Heart left ventricle (tissue), 16 donors: Measurements from ENCODE around the gene SLC66A1. TPM values are rescaled to one million over a fixed set of nuclear protein-coding genes. Genes with fewer than 3 reads are reported as not detected.
A peak's percentile ranks its signal among the peaks of the same experiment; 100 is the strongest.

Experiments
- ATAC-seq, 4 donors: fragments of 200-7000 bp; cut with Tn5 transposase; one replicate each; pipeline ENCODE4 v1.9.1; 2020 to 2022; ENCODE audit warnings: moderate library complexity in 4 of 4, mild to moderate bottlenecking in 3 of 4, moderate number of reproducible peaks in 1 of 4
- DNase-seq, 5 donors: peaks; one replicate each; pipeline ENCODE4 v3.0.0-alpha.2; 2020
- H3K27ac ChIP-seq, 12 donors: fragments of 200-600 bp; sonication (generic) in 4 of 12; one replicate each; pipeline versions ENCODE4 v1.5.0 to v1.8.0; 2016 to 2022; ENCODE audit warnings: mild to moderate bottlenecking in 2 of 12
- H3K27me3 ChIP-seq, 9 donors: fragments of 200-600 bp; sonication (generic) in 2 of 9; one replicate each; pipeline versions ENCODE4 v1.5.1 to v1.8.0; 2016 to 2022; ENCODE audit warnings: mild to moderate bottlenecking in 3 of 9
- H3K36me3 ChIP-seq, 9 donors: fragments of 200-600 bp; sonication (generic) in 2 of 9; one replicate each; pipeline versions ENCODE4 v1.5.0 to v1.8.0; 2018 to 2022; ENCODE audit warnings: mild to moderate bottlenecking in 2 of 9
- H3K4me1 ChIP-seq, 12 donors: fragments of 200-600 bp; sonication (generic) in 4 of 12; one replicate each; pipeline versions ENCODE4 v1.5.0 to v1.8.0; 2016 to 2022; ENCODE audit warnings: mild to moderate bottlenecking in 3 of 12
- H3K4me3 ChIP-seq, 12 donors: fragments of 200-600 bp; sonication (generic) in 4 of 12; one replicate each; pipeline versions ENCODE4 v1.5.0 to v1.8.0; 2017 to 2022; ENCODE audit warnings: mild to moderate bottlenecking in 9 of 12, moderate library complexity in 4 of 12
- H3K9me3 ChIP-seq, 12 donors: fragments of 200-600 bp; sonication (generic) in 4 of 12; one replicate each; pipeline versions ENCODE4 v1.5.0 to v1.8.0; 2016 to 2022; ENCODE audit warnings: mild to moderate bottlenecking in 1 of 12
- POLR2A ChIP-seq, 2 donors: fragments of 450-650 bp; IDR thresholded peaks; one replicate each; pipeline ENCODE4 v1.6.1; 2017; ENCODE audit warnings: antibody characterized with exemption in 2 of 2, mild to moderate bottlenecking in 2 of 2, moderate library complexity in 2 of 2
- WGBS, 4 donors: extraction: QIAGEN DNeasy Blood & Tissue Kit in 2 of 4; methylation state at CpG; one replicate each; pipeline versions ENCODE4 v1.1.5 to v1.1.7; 2013 to 2018; 5-methylcytosine and 5-hydroxymethylcytosine counted together
- intact Hi-C, 10 donors: fragments of 100-400 bp; cut with DNase I; formaldehyde crosslinking; loops; one replicate each; pipeline versions ENCODE4 v1.11.1 to v1.14.2; 2022
- polyA plus RNA-seq, 2 donors: library from polyadenylated mRNA; stranded (reverse); fragments of 200-250 nt; gene quantifications; one replicate each; pipeline ENCODE4 v1.2.3, GENCODE V29; 2013
- total RNA-seq, 9 donors: library from RNA; depleted of rRNA in 2 of 9; stranded (reverse); fragments of >200 nt in 2 of 9; fragmentation: NEBNext Ultra II Directional in 3 of 9; extraction: Animal tissue kit (Norgen Biotek cat#: 25700) in 3 of 9; gene quantifications; one replicate each; pipeline versions ENCODE4 v1.1.0 to v1.2.4, GENCODE V29; 2016 to 2023
- TF ChIP-seq, protein P1 (sequence below), 12 donors: fragments of 200-600 bp; sonication (generic) in 4 of 12; IDR thresholded peaks; one replicate each; pipeline versions ENCODE4 v1.5.0 to v1.8.0; 2018 to 2022; ENCODE audit warnings: antibody characterized with exemption in 12 of 12, mild to moderate bottlenecking in 5 of 12
- donor health status: ischemic (EF 13 %, LVEDD 7.1; RV severe dilation, severe dysfunction).
- donor health status: healthy with polysubstance abuse.
- donor health status: DM: no; HTN: yes; CAD: no.
- donor health status: DM: no; HTN: no; CAD: no.
- donor health status: ischemic (EF 25% LVEDD 6.9; RV normal size, moderate dysfunction).
- donor health status: ischemic (EF 25% LVEDD 5.7; RV mildly dilated, moderate dysfunction).
- donor health status: healthy.
- donor health status: DM: yes; HTN: yes; CAD: no.
- donor health status: ischemic (EF 35%, LVEDD 5.7; RV mildly dilated, moderate dysfunction).
- donor health status: nonischemic (EF 11% LVEDD 7.7; RV severe dilation, severe dysfunction).
- donor health status: DM: yes; HTN: yes; CAD: no.
- donor health status: PGD.
- donor health status: ischemic (EF 29% LVEDD 5.4; RV normal size, mild dysfunction).
- donor health status: nonischemic (EF 23%, LVEDD 6.1; RV moderate dilation, normal function).

The SLC66A1 gene
- total and polyA plus RNA-seq, 11 donors: 6.4 to 19.4 (median 9.7) TPM

DNA sequence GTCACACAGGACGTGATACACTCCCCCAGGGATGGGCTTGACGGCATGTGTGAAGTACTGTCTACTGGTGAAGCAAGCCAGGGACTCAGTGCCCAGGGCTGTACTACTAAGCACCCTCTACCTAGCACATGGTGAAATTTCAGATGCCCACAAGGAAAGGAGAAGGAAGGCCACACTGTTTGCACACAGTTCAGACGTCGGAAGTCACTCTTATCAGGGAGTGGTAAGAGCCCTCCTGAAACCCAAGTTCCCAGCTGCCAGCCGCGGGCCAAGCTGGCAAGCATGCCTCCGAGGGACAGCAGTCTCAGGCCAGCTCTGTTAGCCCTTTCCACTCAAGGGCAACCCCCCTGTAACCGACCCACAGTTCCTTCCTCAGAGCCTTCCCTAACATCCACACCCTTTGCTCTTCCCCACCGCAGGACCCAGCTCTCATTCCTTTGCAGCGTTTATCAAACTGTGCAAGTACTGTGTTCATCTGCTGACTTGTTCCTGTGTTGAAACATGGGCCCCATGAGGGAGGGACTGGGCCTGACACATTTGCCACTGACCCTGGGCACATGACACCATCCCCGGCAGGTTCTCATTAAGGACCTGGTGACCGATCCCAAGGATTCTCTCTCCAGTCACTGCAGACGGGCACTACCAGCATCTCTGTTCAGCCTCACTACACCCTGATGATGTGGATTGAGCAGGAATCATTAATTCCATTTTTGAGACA, 58.5 kb downstream of the SLC66A1 start:
- ATAC-seq (peak in 3 of 4 donors; percentile 29 to 62 (median 31)), DNase-seq (no peak)
- intact Hi-C loops: no loop called here
- Histone ChIP-seq H3K27me3 (no peaks in the 10 kb centered on the region), H3K36me3 (peaks cover 0 to 46% (median 18%) of the 10 kb centered on the region in 9 donors), H3K4me1 (peaks cover 3 to 73% (median 37%) of the 10 kb centered on the region in 12 donors), H3K27ac (peak overlapping the region in 4 of 12 donors; percentile 1 to 58 (median 34)), H3K9me3 (no peaks in the 10 kb centered on the region), H3K4me3 (no peak overlapping the region)
- TF ChIP-seq POLR2A (IDR thresholded peaks at IDR 0.05): no peak
- TF ChIP-seq, protein P1, sequence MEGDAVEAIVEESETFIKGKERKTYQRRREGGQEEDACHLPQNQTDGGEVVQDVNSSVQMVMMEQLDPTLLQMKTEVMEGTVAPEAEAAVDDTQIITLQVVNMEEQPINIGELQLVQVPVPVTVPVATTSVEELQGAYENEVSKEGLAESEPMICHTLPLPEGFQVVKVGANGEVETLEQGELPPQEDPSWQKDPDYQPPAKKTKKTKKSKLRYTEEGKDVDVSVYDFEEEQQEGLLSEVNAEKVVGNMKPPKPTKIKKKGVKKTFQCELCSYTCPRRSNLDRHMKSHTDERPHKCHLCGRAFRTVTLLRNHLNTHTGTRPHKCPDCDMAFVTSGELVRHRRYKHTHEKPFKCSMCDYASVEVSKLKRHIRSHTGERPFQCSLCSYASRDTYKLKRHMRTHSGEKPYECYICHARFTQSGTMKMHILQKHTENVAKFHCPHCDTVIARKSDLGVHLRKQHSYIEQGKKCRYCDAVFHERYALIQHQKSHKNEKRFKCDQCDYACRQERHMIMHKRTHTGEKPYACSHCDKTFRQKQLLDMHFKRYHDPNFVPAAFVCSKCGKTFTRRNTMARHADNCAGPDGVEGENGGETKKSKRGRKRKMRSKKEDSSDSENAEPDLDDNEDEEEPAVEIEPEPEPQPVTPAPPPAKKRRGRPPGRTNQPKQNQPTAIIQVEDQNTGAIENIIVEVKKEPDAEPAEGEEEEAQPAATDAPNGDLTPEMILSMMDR (IDR thresholded peaks at IDR 0.05): no peak
- whole genome bisulfite sequencing, 4 donors: 50 to 52% (median 52%) methylated on average over 13 of the region's 13 CpGs

DNA sequence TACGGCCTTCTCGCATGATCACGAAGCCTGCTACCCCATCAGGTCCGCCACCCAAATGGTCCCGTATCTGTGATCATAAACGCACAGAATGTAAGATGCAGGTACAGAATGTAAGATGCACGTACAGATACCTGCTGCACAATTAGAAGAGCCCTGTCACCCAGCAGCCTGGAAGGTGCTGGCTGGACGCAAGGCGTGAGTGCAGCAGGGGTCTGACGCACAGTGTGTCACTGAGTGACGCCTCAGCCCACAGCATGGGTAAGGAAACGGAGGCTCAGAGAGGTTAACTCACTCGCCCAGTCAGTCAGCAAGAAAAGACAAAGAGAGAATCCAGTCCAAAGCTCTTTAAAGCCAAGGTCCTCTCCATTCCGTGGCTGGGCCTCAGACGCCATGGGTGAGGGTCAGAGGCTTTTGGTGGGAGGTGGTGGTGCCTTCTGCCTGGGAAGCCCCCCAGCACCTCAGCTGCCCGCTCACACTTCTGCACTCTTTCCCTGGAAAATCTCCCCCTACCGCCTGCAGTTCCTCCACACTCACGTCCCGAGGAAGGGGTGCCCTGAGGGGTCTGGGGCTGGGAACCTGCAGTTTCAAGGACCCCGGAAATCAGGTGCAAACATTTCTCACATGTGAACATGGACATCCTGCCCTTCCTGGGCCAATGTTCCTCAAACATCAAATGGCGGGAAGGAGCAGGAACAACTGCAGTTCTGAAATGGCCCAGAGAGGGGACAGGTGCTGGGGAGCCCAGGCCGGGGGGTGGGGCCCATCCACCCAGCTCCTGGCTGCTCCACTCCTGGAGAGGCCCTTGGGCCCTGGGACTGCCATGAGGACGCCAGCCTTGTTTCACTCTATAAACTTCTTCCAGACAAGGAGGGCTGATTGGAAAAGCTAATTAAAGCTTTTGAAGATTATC, 59.4 kb downstream of the SLC66A1 start:
- H3K4me1 ChIP-seq: peaks cover 3 to 79% (median 35%) of the 10 kb centered on the region in 12 donors
- H3K27ac ChIP-seq: peak overlapping the region in 1 of 12 donors; percentile 18
- H3K27me3 ChIP-seq: no peaks in the 10 kb centered on the region
- H3K9me3 ChIP-seq: no peaks in the 10 kb centered on the region
- WGBS, 4 donors: 95 to 98% (median 97%) methylated on average over 23 of the region's 23 CpGs
- peaks cover 0 to 51% (median 26%) of the 10 kb centered on the region in 9 donors for H3K36me3 ChIP-seq
- no peak for TF ChIP-seq POLR2A (IDR thresholded peaks at IDR 0.05)
- TF ChIP-seq, protein P1 (IDR thresholded peaks at IDR 0.05): no peak
- no peak for DNase-seq
- no peak for ATAC-seq
- intact Hi-C loops: no loop called here
- H3K4me3 ChIP-seq: no peak overlapping the region

DNA sequence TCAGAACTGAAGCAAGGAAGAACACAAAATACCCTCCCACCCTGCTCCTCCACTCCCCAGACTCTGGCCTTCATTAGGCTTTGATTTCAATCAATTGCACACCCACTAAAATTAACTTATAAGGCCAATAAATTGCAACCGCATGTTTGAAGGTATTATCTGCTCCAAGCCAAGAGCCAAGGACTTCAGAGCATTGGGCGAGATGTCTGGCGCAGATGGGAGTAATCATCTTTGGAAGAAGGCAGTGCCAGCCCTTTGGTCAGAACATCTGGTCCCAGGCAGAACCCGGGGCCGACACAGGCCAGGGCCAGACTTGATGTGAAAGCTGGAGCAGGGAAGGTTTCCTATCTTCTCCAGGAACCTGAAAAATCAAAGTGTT, 60.0 kb downstream of the SLC66A1 start:
- Histone ChIP-seq H3K9me3 (no peaks in the 10 kb centered on the region), H3K4me3 (no peak overlapping the region), H3K4me1 (peaks cover 3 to 72% (median 31%) of the 10 kb centered on the region in 12 donors), H3K27me3 (no peaks in the 10 kb centered on the region), H3K27ac (no peak overlapping the region), H3K36me3 (peaks cover 0 to 57% (median 33%) of the 10 kb centered on the region in 9 donors)
- WGBS, 4 donors: 84 to 93% (median 88%) methylated on average over 5 of the region's 5 CpGs
- ATAC-seq (no peak), DNase-seq (peak in 1 of 5 donors; percentile 37)
- TF ChIP-seq, protein P1 (IDR thresholded peaks at IDR 0.05): no peak
- intact Hi-C loops: no loop called here

DNA sequence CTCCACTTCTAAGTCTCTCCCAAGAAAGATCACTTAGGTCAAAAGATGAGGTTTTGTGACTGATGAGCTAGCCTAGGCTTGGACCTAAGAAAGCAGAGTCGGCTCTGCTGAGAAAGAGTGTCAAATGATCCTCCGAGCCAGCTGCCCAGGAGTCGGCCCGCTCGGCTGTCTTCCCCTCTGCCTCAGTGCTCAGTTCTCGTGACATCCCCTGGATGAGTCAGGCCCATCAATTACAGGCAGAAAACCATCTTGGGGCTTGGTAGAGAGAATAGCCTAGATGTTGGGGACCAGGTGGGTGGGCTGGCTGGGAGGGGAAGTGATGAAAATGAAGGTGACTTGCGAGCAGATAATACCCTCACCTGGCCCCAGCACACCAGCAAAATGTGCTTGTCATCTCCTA, 60.5 kb downstream of the SLC66A1 start:
- H3K9me3 ChIP-seq: no peaks in the 10 kb centered on the region
- H3K27ac ChIP-seq: no peak overlapping the region
- DNase-seq (no peak), ATAC-seq (no peak)
- H3K36me3 ChIP-seq: peaks cover 0 to 62% (median 38%) of the 10 kb centered on the region in 9 donors
- H3K27me3 ChIP-seq: no peaks in the 10 kb centered on the region
- no peak for TF ChIP-seq POLR2A (IDR thresholded peaks at IDR 0.05)
- TF ChIP-seq, protein P1 (IDR thresholded peaks at IDR 0.05): no peak
- intact Hi-C loops: no loop called here
- 91 to 96% (median 94%) methylated on average over 7 of the region's 7 CpGs for WGBS, 4 donors
- H3K4me3 ChIP-seq: no peak overlapping the region
- H3K4me1 ChIP-seq: peaks cover 3 to 69% (median 28%) of the 10 kb centered on the region in 12 donors
